HG03571 (cell line): ENCODE data around the gene KCNK17.

Experiments used
- ATAC-seq: cut with Tn5 transposase; IDR thresholded peaks from one replicate; pipeline ENCODE4 v1.9.1; 2021; ENCODE audit not compliant: unreplicated experiment

Gene KCNK17

GRCh38 chr6:39269961-39270360 lies 44.3 kb downstream of the KCNK17 start:
- no peak for ATAC-seq

GRCh38 chr6:39268721-39269120 lies 45.5 kb downstream of the KCNK17 start:
- ATAC-seq: no peak

- no peak for ATAC-seq
Observed at GRCh38 chr6:39268171-39268570, 46.0 kb downstream of the KCNK17 start.

GRCh38 chr6:39266782-39267355 lies 47.4 kb downstream of the KCNK17 start:
- ATAC-seq: no peak

GRCh38 chr6:39266375-39266774 lies 47.8 kb downstream of the KCNK17 start:
- ATAC-seq: no peak

- no peak for ATAC-seq
Observed at GRCh38 chr6:39263303-39264037, 50.7 kb downstream of the KCNK17 start.

GRCh38 chr6:39261751-39262150 lies 52.5 kb downstream of the KCNK17 start:
- no peak for ATAC-seq

- ATAC-seq: no peak
Observed at GRCh38 chr6:39260953-39261352, 53.3 kb downstream of the KCNK17 start.

- ATAC-seq: no peak
Observed at GRCh38 chr6:39260456-39260855, 53.8 kb downstream of the KCNK17 start.

- ATAC-seq: no peak
Observed at GRCh38 chr6:39256294-39256940, 57.8 kb downstream of the KCNK17 start.

- ATAC-seq: no peak
Observed at GRCh38 chr6:39254999-39255535, 59.2 kb downstream of the KCNK17 start.

- no peak for ATAC-seq
Observed at GRCh38 chr6:39251406-39251805, 62.8 kb downstream of the KCNK17 start.

- ATAC-seq: no peak
Observed at GRCh38 chr6:39250507-39250906, 63.7 kb downstream of the KCNK17 start.

- ATAC-seq: no peak
Observed at GRCh38 chr6:39249278-39249677, 64.9 kb downstream of the KCNK17 start.
